Fibroblast of lung (primary cell): ENCODE results near the gene STARD9. TPM values are rescaled to one million over a fixed set of nuclear protein-coding genes. Genes with fewer than 3 reads are reported as not detected.

Experiments
- DNase-seq, 2 donors: peaks; one replicate each; pipeline versions ENCODE4 v3.0.0 to v3.0.0-alpha.2; 2010; ENCODE audit warnings: low read depth in 2 of 2
- H2AFZ ChIP-seq: 2 replicates; pipeline ENCODE4 v1.5.1; 2012; ENCODE audit warnings: low read length, control low read depth, inconsistent platforms
- H3K27ac ChIP-seq: 2 replicates; pipeline ENCODE4 v1.5.1; 2011; ENCODE audit warnings: low read length, control low read depth; ENCODE audit not compliant: insufficient read depth
- H3K27me3 ChIP-seq: 2 replicates; pipeline ENCODE4 v1.5.1; 2011; ENCODE audit warnings: mild to moderate bottlenecking, low read length; ENCODE audit not compliant: control insufficient read depth, insufficient read depth
- H3K36me3 ChIP-seq: 2 replicates; pipeline ENCODE4 v1.5.1; 2011; ENCODE audit warnings: low read length; ENCODE audit not compliant: control insufficient read depth, insufficient read depth
- H3K4me1 ChIP-seq: 2 replicates; pipeline ENCODE4 v1.5.1; 2011; ENCODE audit warnings: low read length; ENCODE audit not compliant: control insufficient read depth, insufficient read depth; ENCODE audit errors: extremely low read depth
- H3K4me2 ChIP-seq: 2 replicates; pipeline ENCODE4 v1.5.1; 2011; ENCODE audit warnings: low read length, control low read depth; ENCODE audit not compliant: insufficient read depth; ENCODE audit errors: extremely low read depth
- H3K4me3 ChIP-seq, 4 experiments: fragments of 200-600 bp in 1 of 4; sonication (generic) in 1 of 4; replicated peaks in 1 of 4; 2 replicates each; pipeline ENCODE4 v1.5.1; 2011 to 2016; ENCODE audit warnings: low read length in 4 of 4, low read depth in 3 of 4, mild to moderate bottlenecking in 3 of 4, control low read depth in 2 of 4, inconsistent platforms in 1 of 4, mixed read lengths in 1 of 4; ENCODE audit not compliant: insufficient read depth in 1 of 4; ENCODE audit errors: control extremely low read depth in 1 of 4
- H3K79me2 ChIP-seq: 2 replicates; pipeline ENCODE4 v1.5.1; 2012; ENCODE audit warnings: mild to moderate bottlenecking, low read length, inconsistent platforms; ENCODE audit not compliant: control insufficient read depth, insufficient read depth
- H3K9ac ChIP-seq: 2 replicates; pipeline ENCODE4 v1.5.1; 2011; ENCODE audit warnings: mild to moderate bottlenecking, low read length, control low read depth; ENCODE audit not compliant: insufficient read depth
- H3K9me3 ChIP-seq: 2 replicates; pipeline ENCODE4 v1.5.1; 2012; ENCODE audit warnings: low read depth, low read length; ENCODE audit not compliant: control insufficient read depth, insufficient read depth
- H4K20me1 ChIP-seq: 2 replicates; pipeline ENCODE4 v1.5.1; 2011; ENCODE audit warnings: low read length; ENCODE audit not compliant: control insufficient read depth, insufficient read depth; ENCODE audit errors: extremely low read depth
- CTCF ChIP-seq, 2 donors: IDR thresholded peaks in 1 of 2; conservative IDR thresholded peaks in 1 of 2; 1 replicate in 1 of 2; 2 replicates in 1 of 2; pipeline ENCODE4 v1.5.1; 2011 to 2012; ENCODE audit warnings: low read length in 2 of 2, control low read depth in 1 of 2, inconsistent platforms in 1 of 2, low read depth in 1 of 2, mild to moderate bottlenecking in 1 of 2
- EZH2 ChIP-seq: IDR thresholded peaks from 2 replicates; pipeline ENCODE4 v1.5.1; 2012; ENCODE audit warnings: low read length, control low read depth, mild to moderate bottlenecking; ENCODE audit errors: missing control alignments
- polyA plus RNA-seq, 2 donors: library from polyadenylated mRNA; depleted of rRNA in 1 of 2; stranded (reverse) in 1 of 2; unstranded in 1 of 2; fragments of >200 nt; gene quantifications; 2 replicates each; pipeline ENCODE4 v1.2.1, GENCODE V29; 2011 to 2012; ENCODE audit warnings: missing spikeins in 1 of 2
- total RNA-seq: library from RNA; depleted of rRNA; stranded (reverse); fragments of >200 nt; gene quantifications from 2 replicates; pipeline ENCODE4 v1.2.1, GENCODE V29; 2014

STARD9 gene
- total and polyA plus RNA-seq, 2 donors (not counting 1 experiment from before 2014, with no cell fraction given) = 2.5 to 8.3 TPM

- Histone ChIP-seq H3K4me2 (no peak overlapping the region), H2AFZ (no peak overlapping the region), H4K20me1 (no peaks in the 10 kb centered on the region), H3K4me1 (no peaks in the 10 kb centered on the region), H3K4me3 (no peak overlapping the region), H3K36me3 (no peaks in the 10 kb centered on the region), H3K27me3 (no peaks in the 10 kb centered on the region), H3K27ac (no peak overlapping the region), H3K79me2 (no peaks in the 10 kb centered on the region), H3K9me3 (no peaks in the 10 kb centered on the region), H3K9ac (no peak overlapping the region)
- DNase-seq = no peak
- TF ChIP-seq EZH2 (no peak), CTCF (conservative IDR thresholded peaks at IDR 0.05 in 1 of 2, IDR thresholded peaks at IDR 0.05 in 1 of 2; ENCODE audit: low read depth in 1 of 2, low read length in 2 of 2) (no peak)
These were observed 48.5 kb downstream of the STARD9 start for GRCh38 chr15:42623951-42624350.

GRCh38 chr15:42627485-42627884, 52.1 kb downstream of the STARD9 start:
- no peak overlapping the region for H3K27ac ChIP-seq
- H3K9me3 ChIP-seq = no peaks in the 10 kb centered on the region
- no peaks in the 10 kb centered on the region for H3K36me3 ChIP-seq
- no peaks in the 10 kb centered on the region for H4K20me1 ChIP-seq
- DNase-seq = no peak
- TF ChIP-seq CTCF (conservative IDR thresholded peaks at IDR 0.05 in 1 of 2, IDR thresholded peaks at IDR 0.05 in 1 of 2; ENCODE audit: low read depth in 1 of 2, low read length in 2 of 2) = no peak
- TF ChIP-seq EZH2 = no peak
- no peak overlapping the region for H3K4me3 ChIP-seq
- H3K27me3 ChIP-seq = no peaks in the 10 kb centered on the region
- H3K4me2 ChIP-seq = no peak overlapping the region
- no peaks in the 10 kb centered on the region for H3K79me2 ChIP-seq
- no peak overlapping the region for H2AFZ ChIP-seq
- H3K4me1 ChIP-seq = no peaks in the 10 kb centered on the region
- no peak overlapping the region for H3K9ac ChIP-seq

GRCh38 chr15:42628761-42629160, 53.4 kb downstream of the STARD9 start:
- Histone ChIP-seq H3K36me3 (no peaks in the 10 kb centered on the region), H3K9me3 (no peaks in the 10 kb centered on the region), H3K27me3 (no peaks in the 10 kb centered on the region), H3K4me3 (no peak overlapping the region), H3K79me2 (no peaks in the 10 kb centered on the region), H3K4me2 (no peak overlapping the region), H4K20me1 (no peaks in the 10 kb centered on the region), H3K27ac (no peak overlapping the region), H3K9ac (no peak overlapping the region), H3K4me1 (no peaks in the 10 kb centered on the region), H2AFZ (no peak overlapping the region)
- DNase-seq = no peak
- TF ChIP-seq EZH2 (no peak), CTCF (conservative IDR thresholded peaks at IDR 0.05 in 1 of 2, IDR thresholded peaks at IDR 0.05 in 1 of 2; ENCODE audit: low read depth in 1 of 2, low read length in 2 of 2) (no peak)
